ENCODE results near the gene THSD4. TPM values are rescaled to one million over a fixed set of nuclear protein-coding genes. Genes with fewer than 3 reads are reported as not detected.

THSD4 gene
- total RNA-seq, 1 experiment from 2014 or later, result 29.0 TPM

GRCh38 chr15:71084264-71084663, 31.0 kb upstream of the THSD4 start:
- POLR2A ChIA-PET (ENCODE audit: unreplicated experiment), result no interaction called here
- no peak overlapping the region for H3K4me3 ChIP-seq (ENCODE audit: low read length)
- H3K9me2 ChIP-seq (replicated peaks; ENCODE audit: low read length), result no peaks in the 10 kb centered on the region
- no TSS peak for BruUV-seq (replicated peaks)
- ATAC-seq (no peak), DNase-seq (no peak)
- TF ChIP-seq EZH2phosphoT487 (IDR thresholded peaks at IDR 0.05; ENCODE audit: borderline replicate concordance, low read length), result no peak
- TF ChIP-seq CTCF (conservative IDR thresholded peaks at IDR 0.05; ENCODE audit: low read depth, low read length), result no peak
- TF ChIP-seq EZH2 (IDR thresholded peaks at IDR 0.05; ENCODE audit: low read length, unreplicated experiment), result no peak
- peaks cover 16% of the 10 kb centered on the region for H3K4me1 ChIP-seq (ENCODE audit: insufficient read depth, low read length)
- no peak overlapping the region for H3K9ac ChIP-seq (ENCODE audit: low read length)
- intact Hi-C loops (cut with micrococcal nuclease), result no loop called here
- no peaks in the 10 kb centered on the region for H3K9me3 ChIP-seq (ENCODE audit: low read length)
- H2AFZ ChIP-seq (ENCODE audit: low read length), result no peak overlapping the region
- H3K79me2 ChIP-seq (ENCODE audit: low read length), result no peaks in the 10 kb centered on the region
- no peaks in the 10 kb centered on the region for H3K36me3 ChIP-seq (ENCODE audit: low read depth, low read length)
- no peak overlapping the region for H3K4me2 ChIP-seq (ENCODE audit: low read length)
- CTCF ChIA-PET, result no interaction called here
- peaks cover 9% of the 10 kb centered on the region for H3F3A ChIP-seq (ENCODE audit: low read length, unreplicated experiment)
- H4K20me1 ChIP-seq (ENCODE audit: low read length), result no peaks in the 10 kb centered on the region
- H3K27me3 ChIP-seq (ENCODE audit: low read length), result no peaks in the 10 kb centered on the region
- no peak overlapping the region for H3K27ac ChIP-seq (ENCODE audit: low read length)

DNA sequence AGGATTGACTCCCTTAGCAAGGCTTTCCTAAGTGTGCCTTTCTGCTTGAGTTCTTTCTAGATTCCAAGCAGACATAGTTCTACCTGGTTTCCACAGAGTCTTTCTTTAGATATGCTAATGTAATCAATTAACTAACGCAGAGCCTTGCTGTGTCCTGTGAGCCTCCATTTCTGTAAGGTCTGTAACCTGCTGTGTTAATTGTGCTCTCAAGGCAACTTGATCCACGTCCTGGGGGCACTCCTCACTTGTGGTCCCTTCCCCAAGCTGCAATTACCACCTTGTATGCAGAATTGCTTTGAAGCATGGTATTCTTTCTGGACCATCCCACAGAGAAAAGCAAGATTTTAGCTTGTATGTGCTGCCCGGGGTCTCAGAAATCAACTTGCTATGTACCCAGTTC, 29.5 kb upstream of the THSD4 start:
- CTCF ChIA-PET, result no interaction called here
- H3K9ac ChIP-seq (ENCODE audit: low read length), result no peak overlapping the region
- TF ChIP-seq CTCF (conservative IDR thresholded peaks at IDR 0.05; ENCODE audit: low read depth, low read length) (no peak), EZH2phosphoT487 (IDR thresholded peaks at IDR 0.05; ENCODE audit: borderline replicate concordance, low read length) (no peak), EZH2 (IDR thresholded peaks at IDR 0.05; ENCODE audit: low read length, unreplicated experiment) (no peak)

DNA sequence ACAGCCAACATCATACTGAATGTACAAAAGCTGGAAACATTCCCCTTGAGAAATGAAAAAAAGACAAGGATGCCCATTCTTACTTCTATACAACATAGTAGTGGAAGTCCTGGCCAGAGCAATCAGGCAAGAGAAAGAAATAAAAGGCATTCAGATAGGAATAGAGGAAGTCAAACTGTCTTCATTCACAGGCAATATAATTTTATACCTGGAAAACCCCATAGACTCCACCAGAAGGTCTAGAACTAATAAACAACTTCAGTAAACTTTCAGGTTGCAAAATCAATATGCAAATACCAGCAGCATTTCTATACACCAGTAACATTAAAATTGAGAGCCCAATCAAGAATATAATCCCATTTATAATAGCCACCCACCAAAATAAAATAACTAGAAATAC, 27.1 kb upstream of the THSD4 start:
- intact Hi-C loops (cut with micrococcal nuclease), result no loop called here
- CTCF ChIA-PET, result no interaction called here
- POLR2A ChIA-PET (ENCODE audit: unreplicated experiment), result no interaction called here
- Histone ChIP-seq H2AFZ (ENCODE audit: low read length) (no peak overlapping the region), H3F3A (ENCODE audit: low read length, unreplicated experiment) (no peaks in the 10 kb centered on the region), H3K27ac (ENCODE audit: low read length) (no peak overlapping the region), H3K9me3 (ENCODE audit: low read length) (no peaks in the 10 kb centered on the region), H3K36me3 (ENCODE audit: low read depth, low read length) (no peaks in the 10 kb centered on the region), H3K9ac (ENCODE audit: low read length) (no peak overlapping the region), H3K79me2 (ENCODE audit: low read length) (no peaks in the 10 kb centered on the region), H3K4me3 (ENCODE audit: low read length) (no peak overlapping the region), H3K4me2 (ENCODE audit: low read length) (no peak overlapping the region), H3K27me3 (ENCODE audit: low read length) (no peaks in the 10 kb centered on the region), H3K4me1 (ENCODE audit: insufficient read depth, low read length) (peaks cover 6% of the 10 kb centered on the region), H3K9me2 (replicated peaks; ENCODE audit: low read length) (no peaks in the 10 kb centered on the region), H4K20me1 (ENCODE audit: low read length) (no peaks in the 10 kb centered on the region)
- ATAC-seq, result no peak
- DNase-seq, result no peak
- BruUV-seq (replicated peaks), result no TSS peak
- no peak for TF ChIP-seq EZH2 (IDR thresholded peaks at IDR 0.05; ENCODE audit: low read length, unreplicated experiment)
- no peak for TF ChIP-seq EZH2phosphoT487 (IDR thresholded peaks at IDR 0.05; ENCODE audit: borderline replicate concordance, low read length)
- no peak for TF ChIP-seq CTCF (conservative IDR thresholded peaks at IDR 0.05; ENCODE audit: low read depth, low read length)

More for the DNA sequence above, 29.5 kb upstream of the THSD4 start:
- no peaks in the 10 kb centered on the region for H4K20me1 ChIP-seq (ENCODE audit: low read length)
- no peak overlapping the region for H3K4me2 ChIP-seq (ENCODE audit: low read length)
- POLR2A ChIA-PET (ENCODE audit: unreplicated experiment), result no interaction called here
- no peaks in the 10 kb centered on the region for H3K9me3 ChIP-seq (ENCODE audit: low read length)
- H2AFZ ChIP-seq (ENCODE audit: low read length), result no peak overlapping the region
- no peaks in the 10 kb centered on the region for H3K27me3 ChIP-seq (ENCODE audit: low read length)
- H3K9me2 ChIP-seq (replicated peaks; ENCODE audit: low read length), result no peaks in the 10 kb centered on the region
- H3F3A ChIP-seq (ENCODE audit: low read length, unreplicated experiment), result no peaks in the 10 kb centered on the region
- DNase-seq (no peak), ATAC-seq (no peak)
- no peaks in the 10 kb centered on the region for H3K36me3 ChIP-seq (ENCODE audit: low read depth, low read length)
- BruUV-seq (replicated peaks), result no TSS peak
- intact Hi-C loops (cut with micrococcal nuclease), result no loop called here
- peaks cover 2% of the 10 kb centered on the region for H3K4me1 ChIP-seq (ENCODE audit: insufficient read depth, low read length)
- H3K4me3 ChIP-seq (ENCODE audit: low read length), result no peak overlapping the region
- no peak overlapping the region for H3K27ac ChIP-seq (ENCODE audit: low read length)
- no peaks in the 10 kb centered on the region for H3K79me2 ChIP-seq (ENCODE audit: low read length)
